ENCODE measurements around the gene SPTBN5. TPM values are rescaled to one million over a fixed set of nuclear protein-coding genes. Genes with fewer than 3 reads are reported as not detected.
A peak's percentile ranks its signal among the peaks of the same experiment; 100 is the strongest.

The SPTBN5 gene
- total RNA-seq, 1 donor from 2014 or later = 1.9 TPM

DNA sequence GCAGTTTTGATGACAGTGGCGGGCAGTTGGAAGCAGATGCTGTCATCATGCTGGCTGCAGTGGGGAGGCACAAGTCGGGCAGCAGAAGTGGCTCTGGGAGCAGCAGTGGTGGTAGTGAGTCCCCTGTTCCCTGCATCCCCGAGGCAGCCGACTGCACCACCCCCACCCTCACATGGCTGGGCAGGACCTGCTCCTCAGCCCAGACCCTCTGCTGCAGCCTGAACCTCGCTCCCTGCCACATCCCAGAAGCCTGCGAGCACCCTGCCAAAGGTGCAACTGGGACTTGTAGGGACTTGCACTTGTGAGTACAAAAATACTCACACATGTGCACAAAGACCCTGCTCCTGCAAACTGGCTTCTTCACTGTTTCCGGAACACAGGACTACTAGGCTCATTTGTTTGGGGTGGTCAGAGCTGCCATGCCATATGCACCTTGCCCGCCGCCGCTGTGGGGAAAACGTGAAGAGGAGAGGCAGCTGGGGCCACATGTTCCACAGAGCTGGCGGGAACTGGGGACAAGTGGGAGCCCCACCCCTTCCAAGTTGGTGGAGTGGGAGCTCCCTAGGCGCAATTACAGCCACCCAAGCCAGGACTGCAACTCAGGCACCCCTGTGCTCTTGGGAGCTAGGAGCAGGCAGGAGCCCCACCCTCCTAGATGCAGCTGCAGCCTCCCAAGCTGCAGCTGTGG lies 63.8 kb downstream of the SPTBN5 start:
- no peak for ATAC-seq
- Histone ChIP-seq H3K27ac (no peak overlapping the region), H3K9me3 (no peaks in the 10 kb centered on the region), H3K27me3 (no peaks in the 10 kb centered on the region), H3K36me3 (peaks cover 12% of the 10 kb centered on the region), H3K4me3 (no peak overlapping the region), H3K4me1 (peaks cover 22% of the 10 kb centered on the region)
- no peak for DNase-seq
- TF ChIP-seq, protein P1, sequence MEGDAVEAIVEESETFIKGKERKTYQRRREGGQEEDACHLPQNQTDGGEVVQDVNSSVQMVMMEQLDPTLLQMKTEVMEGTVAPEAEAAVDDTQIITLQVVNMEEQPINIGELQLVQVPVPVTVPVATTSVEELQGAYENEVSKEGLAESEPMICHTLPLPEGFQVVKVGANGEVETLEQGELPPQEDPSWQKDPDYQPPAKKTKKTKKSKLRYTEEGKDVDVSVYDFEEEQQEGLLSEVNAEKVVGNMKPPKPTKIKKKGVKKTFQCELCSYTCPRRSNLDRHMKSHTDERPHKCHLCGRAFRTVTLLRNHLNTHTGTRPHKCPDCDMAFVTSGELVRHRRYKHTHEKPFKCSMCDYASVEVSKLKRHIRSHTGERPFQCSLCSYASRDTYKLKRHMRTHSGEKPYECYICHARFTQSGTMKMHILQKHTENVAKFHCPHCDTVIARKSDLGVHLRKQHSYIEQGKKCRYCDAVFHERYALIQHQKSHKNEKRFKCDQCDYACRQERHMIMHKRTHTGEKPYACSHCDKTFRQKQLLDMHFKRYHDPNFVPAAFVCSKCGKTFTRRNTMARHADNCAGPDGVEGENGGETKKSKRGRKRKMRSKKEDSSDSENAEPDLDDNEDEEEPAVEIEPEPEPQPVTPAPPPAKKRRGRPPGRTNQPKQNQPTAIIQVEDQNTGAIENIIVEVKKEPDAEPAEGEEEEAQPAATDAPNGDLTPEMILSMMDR (IDR thresholded peaks at IDR 0.05) = no peak
- intact Hi-C loops (cut with DNase I) = no loop called here

DNA sequence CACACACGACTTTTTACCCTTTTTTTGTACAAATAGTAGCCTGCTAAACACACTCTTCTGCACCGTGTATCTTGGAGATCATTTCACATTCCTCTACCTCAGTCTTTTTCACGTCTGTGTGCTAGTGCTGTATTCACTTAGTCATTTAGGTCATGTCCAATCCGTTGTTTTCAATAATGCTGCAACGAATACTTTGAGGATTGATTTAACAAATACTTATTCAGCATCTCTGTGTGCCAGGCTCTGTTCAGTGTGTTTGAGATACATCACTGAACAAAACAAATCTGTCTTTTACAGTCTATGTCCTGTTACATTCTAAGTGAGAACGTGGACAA lies 65.1 kb downstream of the SPTBN5 start:
- no peak for DNase-seq
- Histone ChIP-seq H3K9me3 (no peaks in the 10 kb centered on the region), H3K27ac (peak overlapping the region; percentile 88), H3K4me1 (peaks cover 22% of the 10 kb centered on the region), H3K4me3 (peak overlapping the region; percentile 95), H3K36me3 (peaks cover 13% of the 10 kb centered on the region), H3K27me3 (no peaks in the 10 kb centered on the region)
- intact Hi-C loops (cut with DNase I) = no loop called here
- TF ChIP-seq, protein P1 (IDR thresholded peaks at IDR 0.05) = no peak
- ATAC-seq = no peak

DNA sequence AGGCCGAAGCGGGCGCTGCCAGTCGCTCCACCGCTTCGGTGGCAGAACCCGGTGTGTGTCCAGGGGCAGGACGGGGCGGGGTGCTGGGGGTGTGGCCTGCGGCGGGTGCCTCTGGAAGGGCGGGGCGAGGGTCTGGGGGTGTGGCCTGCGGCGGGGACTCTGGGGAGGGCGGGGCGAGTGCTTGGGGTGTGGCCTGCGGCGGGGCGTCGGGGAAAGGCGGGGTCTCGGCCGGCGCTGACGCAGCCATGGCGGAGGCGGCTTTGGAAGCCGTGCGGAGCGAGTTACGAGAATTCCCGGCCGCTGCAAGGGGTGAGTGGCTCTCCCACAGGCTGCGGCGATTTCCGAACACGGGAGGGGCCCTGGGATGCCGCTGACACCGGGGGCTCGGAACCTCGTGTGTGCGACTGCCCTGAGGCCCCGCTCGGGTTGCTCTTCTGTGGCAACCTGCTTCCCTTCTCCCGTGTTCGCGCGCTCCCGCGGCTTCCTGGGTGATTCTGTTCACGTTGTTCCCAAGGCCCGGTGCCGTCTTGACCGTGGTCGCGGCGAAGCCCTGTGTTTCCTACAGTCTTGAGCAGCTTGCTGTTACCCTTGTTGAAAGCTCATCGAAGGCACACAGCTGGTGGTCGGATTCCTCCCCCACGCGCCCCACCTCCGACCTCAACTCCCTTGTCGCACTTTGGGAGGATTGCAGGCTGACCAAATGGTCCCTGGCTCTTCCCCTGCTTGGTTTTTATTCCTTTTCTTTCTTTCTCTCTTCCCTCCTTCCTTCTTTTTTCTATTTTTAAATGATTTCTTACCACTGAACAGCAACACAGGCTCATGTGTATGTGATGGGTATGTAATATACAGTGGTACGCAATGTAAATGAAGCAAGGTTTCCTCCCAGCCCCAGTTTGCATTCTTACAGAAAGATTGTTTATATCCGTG lies 65.7 kb downstream of the SPTBN5 start, which contains the start of gene JMJD7:
Gene JMJD7, plus strand, starts transcription at position 213 of the 927 bp plus-strand sequence. Its CDS starts 33 bp downstream, at position 246.
- intact Hi-C loops (cut with DNase I) = no loop called here
- TF ChIP-seq, protein P1 (IDR thresholded peaks at IDR 0.05) = no peak
- Histone ChIP-seq H3K27ac (peak within 1 kb of the TSS; percentile 88), H3K9me3 (no peaks in the 10 kb centered on the region), H3K27me3 (no peaks in the 10 kb centered on the region), H3K4me1 (peaks cover 22% of the 10 kb centered on the region), H3K36me3 (peaks cover 18% of the 10 kb centered on the region), H3K4me3 (peak within 1 kb of the TSS; percentile 95)
- DNase-seq (peak; percentile 98), ATAC-seq (peak; percentile 97)

DNA sequence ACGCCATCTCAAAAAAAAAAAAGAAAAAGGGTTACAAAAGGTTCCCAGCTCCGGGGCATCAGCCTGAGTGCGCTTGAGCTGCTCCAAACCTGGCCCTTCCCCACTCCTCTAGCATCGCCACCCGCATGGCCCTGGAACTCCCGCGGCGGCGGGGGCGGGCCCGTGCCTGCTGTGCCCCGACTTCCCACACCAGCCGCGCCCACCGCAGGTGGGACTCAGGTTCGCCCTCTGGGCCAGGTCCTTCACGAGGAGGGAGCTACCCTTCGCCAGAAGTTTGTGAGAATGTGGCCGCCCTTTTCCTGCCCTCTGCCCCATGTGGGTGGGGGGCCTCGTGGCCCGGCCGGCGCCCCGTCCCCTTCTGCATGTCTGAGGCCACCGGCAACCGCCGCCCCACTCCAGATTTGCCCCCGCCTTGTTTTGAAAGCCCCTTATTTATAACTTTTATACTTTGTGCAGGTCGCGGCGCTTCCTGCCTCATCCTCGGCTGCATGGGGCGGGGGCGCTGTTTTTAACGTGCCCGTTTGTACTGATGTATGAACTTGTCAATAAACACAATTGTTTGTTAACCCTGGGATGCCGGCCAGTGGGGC lies 66.5 kb downstream of the SPTBN5 start:
- TF ChIP-seq, protein P1 (IDR thresholded peaks at IDR 0.05) = no peak
- Histone ChIP-seq H3K27ac (no peak overlapping the region), H3K4me1 (peaks cover 18% of the 10 kb centered on the region), H3K9me3 (no peaks in the 10 kb centered on the region), H3K36me3 (peaks cover 22% of the 10 kb centered on the region), H3K27me3 (no peaks in the 10 kb centered on the region), H3K4me3 (peak overlapping the region; percentile 95)
- DNase-seq (no peak), ATAC-seq (peak; percentile 4)
- intact Hi-C loops (cut with DNase I) = no loop called here

DNA sequence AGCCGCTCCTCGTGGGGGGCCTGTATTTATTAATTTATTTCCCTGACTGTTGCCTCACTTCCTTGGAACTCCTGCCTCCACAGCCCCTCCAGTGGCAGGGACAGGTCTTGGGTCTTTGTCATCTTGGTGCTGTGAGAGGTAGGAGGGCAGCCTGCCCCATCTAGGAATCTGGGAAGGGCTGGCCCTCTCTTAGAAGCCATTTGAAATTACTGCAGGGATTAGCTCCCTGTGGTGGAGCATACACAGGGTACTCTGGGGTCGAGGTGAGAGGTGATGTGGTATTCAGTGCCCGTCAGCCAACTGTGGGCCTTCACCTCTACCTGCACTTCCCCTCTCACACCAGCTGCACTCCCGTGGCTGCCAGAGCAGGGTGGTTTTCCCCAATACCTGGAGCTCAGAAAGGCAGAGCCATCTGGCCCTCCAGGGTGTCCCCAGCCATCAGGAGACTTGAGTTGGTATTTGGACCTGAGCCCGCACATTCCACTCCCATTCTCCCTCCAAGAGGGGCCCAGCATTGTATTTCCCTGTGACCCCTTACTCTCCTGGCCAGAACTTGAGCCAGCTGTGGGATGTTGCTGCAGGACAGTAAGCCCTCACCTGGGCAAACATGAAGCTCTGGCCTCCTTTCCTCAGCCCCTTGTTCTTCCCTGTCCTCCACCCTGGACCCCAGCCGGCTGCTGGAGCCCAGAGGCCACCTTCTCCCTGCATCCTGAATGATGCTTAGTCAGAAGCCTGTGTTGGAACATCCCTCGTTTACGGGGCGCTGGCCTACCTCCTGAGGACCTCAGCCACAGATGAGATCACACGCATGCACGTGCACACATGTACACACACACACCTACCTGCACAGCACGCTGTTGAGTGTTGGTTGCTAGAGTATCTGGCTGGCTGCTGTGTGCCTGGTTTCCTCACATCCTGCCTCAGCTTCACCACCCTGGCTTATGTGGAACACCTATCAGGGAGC lies 68.0 kb downstream of the SPTBN5 start:
- Histone ChIP-seq H3K27me3 (no peaks in the 10 kb centered on the region), H3K36me3 (peaks cover 25% of the 10 kb centered on the region), H3K9me3 (no peaks in the 10 kb centered on the region), H3K27ac (no peak overlapping the region), H3K4me1 (peaks cover 17% of the 10 kb centered on the region), H3K4me3 (no peak overlapping the region)
- no peak for ATAC-seq
- DNase-seq = no peak
- TF ChIP-seq, protein P1 (IDR thresholded peaks at IDR 0.05) = no peak
- intact Hi-C loops (cut with DNase I) = no loop called here
